ENCODE measurements around the gene FCHO1.
A peak's percentile ranks its signal among the peaks of the same experiment; 100 is the strongest.

- TF ChIP-seq CTCF (IDR thresholded peaks at IDR 0.05; ENCODE audit: low read depth, low read length, missing input control) (peak; percentile 69), ATF3 (IDR thresholded peaks at IDR 0.05) (no peak), MAX (IDR thresholded peaks at IDR 0.05) (no peak), RXRA (IDR thresholded peaks at IDR 0.05) (no peak), NR2F2 (IDR thresholded peaks at IDR 0.05) (no peak), JUND (IDR thresholded peaks at IDR 0.05) (no peak), TAF1 (conservative IDR thresholded peaks at IDR 0.05) (no peak), FOXA1 (IDR thresholded peaks at IDR 0.05) (no peak), YY1 (IDR thresholded peaks at IDR 0.05) (no peak), RAD21 (IDR thresholded peaks at IDR 0.05) (peak; percentile 71 to 80), REST (IDR thresholded peaks at IDR 0.05) (no peak), FOXA2 (IDR thresholded peaks at IDR 0.05) (no peak), GABPA (IDR thresholded peaks at IDR 0.05 in 1 of 2, conservative IDR thresholded peaks at IDR 0.05 in 1 of 2) (no peak)
- TF ChIP-seq, protein P1, sequence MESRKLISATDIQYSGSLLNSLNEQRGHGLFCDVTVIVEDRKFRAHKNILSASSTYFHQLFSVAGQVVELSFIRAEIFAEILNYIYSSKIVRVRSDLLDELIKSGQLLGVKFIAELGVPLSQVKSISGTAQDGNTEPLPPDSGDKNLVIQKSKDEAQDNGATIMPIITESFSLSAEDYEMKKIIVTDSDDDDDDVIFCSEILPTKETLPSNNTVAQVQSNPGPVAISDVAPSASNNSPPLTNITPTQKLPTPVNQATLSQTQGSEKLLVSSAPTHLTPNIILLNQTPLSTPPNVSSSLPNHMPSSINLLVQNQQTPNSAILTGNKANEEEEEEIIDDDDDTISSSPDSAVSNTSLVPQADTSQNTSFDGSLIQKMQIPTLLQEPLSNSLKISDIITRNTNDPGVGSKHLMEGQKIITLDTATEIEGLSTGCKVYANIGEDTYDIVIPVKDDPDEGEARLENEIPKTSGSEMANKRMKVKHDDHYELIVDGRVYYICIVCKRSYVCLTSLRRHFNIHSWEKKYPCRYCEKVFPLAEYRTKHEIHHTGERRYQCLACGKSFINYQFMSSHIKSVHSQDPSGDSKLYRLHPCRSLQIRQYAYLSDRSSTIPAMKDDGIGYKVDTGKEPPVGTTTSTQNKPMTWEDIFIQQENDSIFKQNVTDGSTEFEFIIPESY (IDR thresholded peaks at IDR 0.05): no peak
These were observed 47.3 kb upstream of the FCHO1 start for GRCh38 chr19:17703824-17704463.
